Lung (tissue), 12 donors: ENCODE data around the gene LGR4. TPM values are rescaled to one million over a fixed set of nuclear protein-coding genes. Genes with fewer than 3 reads are reported as not detected.

Experiments
- ATAC-seq: fragments of 200-7000 bp; cut with Tn5 transposase; one replicate; pipeline ENCODE4 v1.9.1; 2020; ENCODE audit warnings: moderate number of reproducible peaks; ENCODE audit not compliant: insufficient read depth, low FRiP score
- DNase-seq, 3 donors: peaks; one replicate each; pipeline ENCODE4 v3.0.0-alpha.2; 2013 to 2017
- H3K27ac ChIP-seq, 2 donors: one replicate each; pipeline ENCODE4 v1.5.1; 2013; ENCODE audit warnings: mild to moderate bottlenecking in 2 of 2, moderate library complexity in 2 of 2, control low read depth in 1 of 2, inconsistent platforms in 1 of 2, low read depth in 1 of 2, low read length in 1 of 2
- H3K27me3 ChIP-seq, 3 donors: one replicate each; pipeline ENCODE4 v1.5.1; 2013; ENCODE audit warnings: low read length in 2 of 3; ENCODE audit not compliant: control insufficient read depth in 3 of 3, insufficient read depth in 3 of 3
- H3K36me3 ChIP-seq, 4 donors: one replicate each; pipeline ENCODE4 v1.5.1; 2013; ENCODE audit warnings: low read length in 4 of 4, mild to moderate bottlenecking in 1 of 4, moderate library complexity in 1 of 4; ENCODE audit not compliant: control insufficient read depth in 4 of 4, insufficient read depth in 4 of 4
- H3K4me1 ChIP-seq, 5 donors: one replicate each; pipeline ENCODE4 v1.5.1; 2013; ENCODE audit warnings: low read length in 5 of 5, mild to moderate bottlenecking in 2 of 5, moderate library complexity in 1 of 5; ENCODE audit not compliant: control insufficient read depth in 5 of 5, insufficient read depth in 5 of 5
- H3K4me3 ChIP-seq: one replicate; pipeline ENCODE4 v1.5.1; 2013; ENCODE audit warnings: mild to moderate bottlenecking, control low read depth, moderate library complexity
- H3K9ac ChIP-seq, 2 donors: one replicate each; pipeline ENCODE4 v1.5.1; 2013; ENCODE audit warnings: low read length in 2 of 2, control low read depth in 1 of 2; ENCODE audit not compliant: insufficient read depth in 1 of 2
- H3K9me3 ChIP-seq, 4 donors: one replicate each; pipeline ENCODE4 v1.5.1; 2013; ENCODE audit warnings: low read length in 3 of 4, mild to moderate bottlenecking in 1 of 4, moderate library complexity in 1 of 4; ENCODE audit not compliant: control insufficient read depth in 4 of 4, insufficient read depth in 3 of 4
- WGBS, 2 donors: extraction: QIAGEN DNeasy Blood & Tissue Kit; methylation state at CpG; one replicate each; pipeline ENCODE4 v1.1.7; 2013; 5-methylcytosine and 5-hydroxymethylcytosine counted together
- polyA plus RNA-seq, 2 donors: library from polyadenylated mRNA; stranded (reverse); fragments of 200-250 nt; gene quantifications; one replicate each; pipeline ENCODE4 v1.2.1, GENCODE V29; 2013
- total RNA-seq, 2 donors: library from RNA; depleted of rRNA in 1 of 2; stranded (reverse); fragments of >200 nt in 1 of 2; gene quantifications; one replicate each; pipeline ENCODE4 v1.2.1, GENCODE V29; 2014 to 2021
- TF ChIP-seq, protein P1 (sequence below): IDR thresholded peaks from 2 replicates; pipeline ENCODE4 v1.5.1; 2012; ENCODE audit warnings: mild to moderate bottlenecking; ENCODE audit errors: control extremely low read depth, extremely low read depth
- donor health status: control.
- donor health status: control.
- donor health status: Bipolar disorder and iron deficiency.
- donor health status: healthy.
- donor health status: DM: yes; HTN: yes; CAD: no.

Gene LGR4
- total and polyA plus RNA-seq, 4 donors = 2.2 to 29.2 (median 3.7) TPM

DNA sequence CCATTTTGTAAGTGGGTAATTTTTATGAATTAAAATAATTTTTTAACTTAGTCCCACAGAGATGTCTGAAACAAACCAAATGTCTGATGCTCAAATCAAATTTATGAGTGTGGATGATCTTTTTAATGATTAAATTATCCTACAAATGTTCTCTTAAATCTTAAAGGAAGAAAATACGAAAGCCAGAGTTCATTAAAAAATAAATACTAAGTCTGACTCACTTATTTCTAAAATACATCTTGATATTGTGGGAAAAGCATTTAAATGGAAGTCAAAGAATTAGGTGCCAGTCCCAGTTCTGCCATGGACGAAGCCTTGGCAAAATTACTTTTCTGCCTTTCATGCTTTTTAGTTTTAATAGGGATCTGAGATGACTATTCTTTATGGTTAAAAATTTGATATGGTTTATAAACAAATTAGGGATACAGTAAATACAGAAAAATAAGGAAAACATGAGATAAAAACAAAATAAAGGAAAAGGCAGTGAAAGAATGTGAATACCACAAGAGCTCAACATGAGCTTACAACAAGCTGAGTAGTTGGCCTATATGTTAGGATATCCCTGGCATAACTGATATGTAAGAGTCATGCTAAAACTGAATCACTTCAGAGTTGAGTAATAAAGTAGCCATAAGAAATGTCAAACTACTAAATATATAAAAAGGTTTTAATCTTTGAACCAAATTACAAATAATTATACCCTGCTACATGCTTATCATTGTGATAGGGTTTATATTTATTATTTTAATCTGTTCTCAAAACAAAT is 118.8 kb downstream of the LGR4 start:
- 92 to 95% methylated on average over 2 of the region's 2 CpGs for WGBS, 2 donors
- Histone ChIP-seq H3K9ac (no peak overlapping the region), H3K36me3 (peaks cover 0 to 3% (median 0%) of the 10 kb centered on the region in 4 donors), H3K4me1 (peaks cover 2 to 18% (median 5%) of the 10 kb centered on the region in 5 donors), H3K27ac (no peak overlapping the region), H3K9me3 (no peaks in the 10 kb centered on the region), H3K4me3 (no peak overlapping the region), H3K27me3 (no peaks in the 10 kb centered on the region)
- DNase-seq = peak in 1 of 3 donors; percentile 20
- ATAC-seq = no peak
- TF ChIP-seq, protein P1, sequence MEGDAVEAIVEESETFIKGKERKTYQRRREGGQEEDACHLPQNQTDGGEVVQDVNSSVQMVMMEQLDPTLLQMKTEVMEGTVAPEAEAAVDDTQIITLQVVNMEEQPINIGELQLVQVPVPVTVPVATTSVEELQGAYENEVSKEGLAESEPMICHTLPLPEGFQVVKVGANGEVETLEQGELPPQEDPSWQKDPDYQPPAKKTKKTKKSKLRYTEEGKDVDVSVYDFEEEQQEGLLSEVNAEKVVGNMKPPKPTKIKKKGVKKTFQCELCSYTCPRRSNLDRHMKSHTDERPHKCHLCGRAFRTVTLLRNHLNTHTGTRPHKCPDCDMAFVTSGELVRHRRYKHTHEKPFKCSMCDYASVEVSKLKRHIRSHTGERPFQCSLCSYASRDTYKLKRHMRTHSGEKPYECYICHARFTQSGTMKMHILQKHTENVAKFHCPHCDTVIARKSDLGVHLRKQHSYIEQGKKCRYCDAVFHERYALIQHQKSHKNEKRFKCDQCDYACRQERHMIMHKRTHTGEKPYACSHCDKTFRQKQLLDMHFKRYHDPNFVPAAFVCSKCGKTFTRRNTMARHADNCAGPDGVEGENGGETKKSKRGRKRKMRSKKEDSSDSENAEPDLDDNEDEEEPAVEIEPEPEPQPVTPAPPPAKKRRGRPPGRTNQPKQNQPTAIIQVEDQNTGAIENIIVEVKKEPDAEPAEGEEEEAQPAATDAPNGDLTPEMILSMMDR = no peak

DNA sequence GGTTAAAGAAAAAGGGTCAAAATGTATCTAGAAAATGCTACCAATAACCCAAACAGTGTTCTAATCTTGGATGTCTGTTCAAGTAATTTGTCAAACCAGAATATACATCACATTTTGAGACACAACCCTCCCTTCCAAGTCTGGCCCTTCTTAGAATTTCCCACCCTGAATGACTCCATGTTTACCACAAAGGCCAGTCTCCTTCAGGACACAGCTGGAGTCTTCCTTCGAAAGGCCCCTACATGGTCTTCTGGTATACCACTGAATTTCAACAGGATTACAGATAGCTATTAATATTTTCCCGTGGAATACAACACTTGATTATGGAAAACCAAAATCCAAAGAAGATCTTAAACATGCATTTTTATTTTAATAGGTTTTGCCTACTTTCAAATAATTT is 119.8 kb downstream of the LGR4 start:
- H3K36me3 ChIP-seq = peaks cover 0 to 3% (median 0%) of the 10 kb centered on the region in 4 donors
- TF ChIP-seq, protein P1 = no peak

DNA sequence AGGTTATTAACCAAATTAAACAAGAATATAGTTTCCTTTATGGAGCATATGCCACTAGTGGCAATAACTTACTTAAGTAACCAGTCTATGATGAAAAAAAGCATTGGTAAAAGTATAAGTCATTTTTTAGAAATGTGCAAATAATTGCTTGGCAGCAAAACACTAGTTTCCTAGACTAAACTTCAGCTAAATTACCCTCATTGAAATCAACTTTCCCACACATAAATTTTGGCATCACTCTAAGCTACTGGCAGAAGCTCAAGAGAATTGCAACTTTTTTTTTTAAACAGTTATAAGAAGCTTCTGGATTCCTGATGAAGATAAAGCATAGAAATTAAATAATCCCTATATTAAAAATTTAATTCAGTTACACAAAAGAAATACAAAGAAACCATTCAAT is 122.1 kb downstream of the LGR4 start:
- peak in 2 of 3 donors; percentile 75 to 88 for DNase-seq
- no peak overlapping the region for H3K27ac ChIP-seq
- TF ChIP-seq, protein P1 = no peak
- H3K27me3 ChIP-seq = no peaks in the 10 kb centered on the region
- no peak overlapping the region for H3K4me3 ChIP-seq
- ATAC-seq = no peak
- H3K4me1 ChIP-seq = peaks cover 2 to 30% (median 5%) of the 10 kb centered on the region in 5 donors
- H3K9ac ChIP-seq = no peak overlapping the region
- peaks cover 0 to 3% (median 0%) of the 10 kb centered on the region in 4 donors for H3K36me3 ChIP-seq
- H3K9me3 ChIP-seq = no peaks in the 10 kb centered on the region

More for the DNA sequence above, 119.8 kb downstream of the LGR4 start:
- WGBS, 2 donors = 92 to 95% methylated on average over 2 of the region's 2 CpGs
- DNase-seq (no peak), ATAC-seq (no peak)
- no peak overlapping the region for H3K9ac ChIP-seq
- no peak overlapping the region for H3K4me3 ChIP-seq
- H3K4me1 ChIP-seq = peaks cover 2 to 27% (median 5%) of the 10 kb centered on the region in 5 donors
- H3K27ac ChIP-seq = no peak overlapping the region
- no peaks in the 10 kb centered on the region for H3K27me3 ChIP-seq
- no peaks in the 10 kb centered on the region for H3K9me3 ChIP-seq
